Measurements from ENCODE around the gene RABL6. TPM values are rescaled to one million over a fixed set of nuclear protein-coding genes. Genes with fewer than 3 reads are reported as not detected.
"Not testable (repeated sequence)": the region's sequence is repeated elsewhere in the genome, so short reads cannot be mapped to it uniquely, and the experiment has no call there.

Gene RABL6
- total RNA-seq, 1 experiment from 2014 or later: 64.7 TPM

DNA sequence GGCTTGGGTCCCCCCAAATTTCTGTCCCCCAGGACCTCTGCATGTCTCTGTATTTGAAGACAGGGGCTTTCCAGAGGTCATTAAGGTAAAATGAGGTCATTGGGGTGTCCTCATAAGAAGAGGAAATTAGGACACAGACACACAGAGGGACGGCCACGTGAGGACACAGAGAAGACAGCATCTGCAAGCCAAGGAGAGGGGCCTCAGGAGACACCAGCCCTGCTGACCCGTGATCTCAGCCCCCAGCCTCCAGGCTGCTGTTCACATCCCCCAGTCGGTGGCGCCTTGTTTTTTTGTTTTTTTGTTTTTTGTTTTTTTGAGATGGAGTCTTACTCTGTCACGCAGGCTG is 12.8 kb upstream of the RABL6 start:
- no peak for DNase-seq (ENCODE audit: low read depth)

GRCh38 chr9:136796238-136796774 is 11.4 kb upstream of the RABL6 start, which contains the start of gene CCDC183:
TSS of gene CCDC183 (plus strand) at chr9:136796338. CDS start at chr9:136796398, 60 bp downstream.
- DNase-seq (ENCODE audit: low read depth): no peak

DNA sequence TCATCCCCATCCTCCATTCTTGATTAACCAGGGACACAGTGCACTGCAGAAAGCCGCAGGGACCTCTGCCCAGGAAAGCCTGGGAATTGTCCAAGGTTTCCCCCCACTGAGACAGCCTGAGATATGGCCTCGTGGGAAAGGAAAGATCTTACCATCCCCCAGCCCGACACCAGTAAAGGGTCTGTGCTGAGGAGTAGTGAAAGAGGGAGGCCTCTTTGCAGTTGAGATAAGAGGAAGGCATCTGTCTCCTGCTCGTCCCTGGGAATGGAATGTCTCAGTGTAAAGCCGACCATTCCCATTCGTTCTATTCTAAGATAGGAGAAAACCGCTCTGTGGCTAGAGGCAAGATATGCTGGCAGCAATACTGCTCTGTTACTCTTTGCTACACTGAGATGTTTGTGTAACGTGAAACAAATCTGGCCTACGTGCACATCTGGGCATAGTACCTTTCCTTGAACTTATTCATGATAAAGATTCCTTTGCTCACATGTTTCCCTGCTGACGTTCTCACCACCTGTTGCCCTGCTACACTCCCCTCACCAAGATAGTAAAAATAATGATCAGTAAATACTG is 10.9 kb upstream of the RABL6 start:
- not testable (repeated sequence) for DNase-seq (ENCODE audit: low read depth)

DNA sequence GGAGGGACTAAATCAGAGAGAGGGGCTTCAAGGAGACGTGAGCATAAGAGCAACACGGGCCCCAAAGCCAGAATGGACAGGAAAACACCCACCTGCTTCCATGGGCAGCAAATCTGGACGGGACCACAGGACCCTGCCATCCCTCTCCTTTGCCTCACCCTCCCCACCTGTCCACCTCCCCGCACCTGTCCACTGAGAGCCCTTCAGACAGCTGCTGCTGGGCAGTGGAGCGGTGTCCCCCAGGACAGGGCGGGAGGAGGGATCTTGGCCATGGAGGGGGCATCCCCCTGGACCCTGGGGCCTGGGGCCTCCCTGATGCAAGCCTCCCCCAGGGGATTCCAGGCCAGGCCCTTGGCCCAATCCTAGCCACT is 9.1 kb upstream of the RABL6 start:
- DNase-seq (ENCODE audit: low read depth): no peak

DNA sequence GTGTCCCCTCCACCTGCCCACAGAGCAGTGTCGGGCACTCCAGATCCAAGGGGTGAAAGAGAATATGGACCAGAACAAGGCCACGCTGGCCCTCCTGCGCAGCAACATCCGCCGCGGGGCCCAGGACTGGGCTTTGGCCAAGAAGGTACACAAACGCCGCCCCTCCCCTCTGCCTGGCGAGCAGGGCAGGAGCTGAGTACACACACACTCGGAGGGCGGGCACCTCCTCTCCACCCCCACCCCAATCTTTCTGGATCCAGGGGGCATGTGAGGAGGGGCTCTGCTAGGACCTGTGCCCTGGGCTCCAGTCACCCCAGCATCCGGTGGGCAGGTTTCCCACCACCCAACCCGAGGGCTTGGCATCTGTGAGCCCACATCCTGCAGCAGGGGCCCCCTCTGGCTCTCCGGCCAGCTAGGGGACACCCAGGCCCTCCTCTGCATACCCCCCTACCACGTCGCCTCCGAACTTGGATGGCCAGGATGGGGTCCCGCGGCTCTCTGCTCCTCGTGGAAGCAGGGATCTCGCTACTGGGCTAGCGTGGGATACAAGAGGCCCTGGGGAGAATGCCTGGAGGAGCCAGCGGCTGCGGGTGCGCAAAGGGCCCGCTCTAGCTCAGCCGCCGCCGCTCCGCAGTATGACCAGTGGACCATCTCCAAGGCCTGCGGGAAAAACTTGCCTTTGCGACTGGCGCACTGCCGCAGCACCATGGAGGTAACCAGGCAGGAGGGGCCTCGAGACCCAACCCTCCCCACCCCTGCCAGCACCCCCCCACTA is 8.5 kb upstream of the RABL6 start:
- DNase-seq (ENCODE audit: low read depth): peak; percentile 43

DNA sequence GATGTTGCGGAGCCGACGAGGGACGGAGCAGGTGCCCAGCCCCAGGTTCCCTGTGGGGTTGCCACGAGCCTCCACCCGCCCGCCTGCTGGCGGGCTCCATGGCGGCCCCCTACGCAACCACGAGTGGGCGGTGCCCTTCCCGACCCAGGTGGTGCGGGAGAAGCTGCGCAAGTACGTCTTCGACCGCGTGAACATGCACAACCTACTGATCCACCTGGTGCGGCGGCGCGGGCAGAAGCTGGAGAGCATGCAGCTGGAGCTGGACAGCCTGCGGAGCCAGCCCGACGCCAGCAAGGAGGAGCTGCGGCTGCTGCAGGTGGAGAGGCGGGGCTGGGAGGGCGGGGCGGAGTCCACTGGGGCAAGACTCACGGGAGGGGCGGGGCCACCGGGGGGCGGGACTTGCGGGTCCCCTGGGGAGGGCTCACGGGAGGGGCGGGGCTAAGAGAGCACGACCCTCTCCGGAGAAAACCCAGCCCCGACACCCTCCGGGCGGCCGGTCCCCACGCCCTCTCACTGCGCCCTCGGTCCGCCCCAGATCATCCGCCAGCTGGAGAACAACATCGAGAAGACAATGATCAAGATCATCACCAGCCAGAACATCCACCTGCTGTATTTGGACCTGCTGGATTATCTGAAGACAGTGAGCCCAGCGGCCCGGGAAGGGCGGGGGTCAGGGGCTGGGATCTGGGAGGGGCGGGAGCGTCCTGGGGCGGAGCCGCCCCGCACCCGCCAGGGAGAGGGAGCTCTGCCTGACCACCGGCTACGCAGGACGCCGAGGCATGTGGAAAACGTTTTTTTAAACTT is 7.7 kb upstream of the RABL6 start:
- peak; percentile 88 for DNase-seq (ENCODE audit: low read depth)

DNA sequence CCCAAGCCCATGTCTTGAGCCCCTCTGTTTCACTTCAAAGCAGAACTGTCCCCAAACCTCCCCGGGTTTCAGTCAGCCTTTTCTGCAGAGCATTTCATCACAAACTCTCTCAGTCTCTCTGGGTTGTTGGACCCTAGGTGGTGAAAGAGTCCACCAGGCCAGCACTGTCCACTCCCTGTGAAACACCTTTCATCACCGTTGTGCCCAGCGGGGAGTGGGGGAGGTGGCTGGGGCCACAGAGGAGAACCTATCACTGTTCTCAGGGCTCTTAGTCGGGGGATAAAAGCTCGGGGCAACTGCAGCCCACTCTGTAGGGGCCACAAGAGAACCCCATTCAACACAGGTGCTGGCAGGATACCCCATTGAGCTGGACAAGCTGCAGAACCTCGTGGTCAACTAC is 5.4 kb upstream of the RABL6 start:
- DNase-seq (ENCODE audit: low read depth): no peak

GRCh38 chr9:136803009-136803550 is 4.7 kb upstream of the RABL6 start:
- DNase-seq (ENCODE audit: low read depth): not testable (repeated sequence)

DNA sequence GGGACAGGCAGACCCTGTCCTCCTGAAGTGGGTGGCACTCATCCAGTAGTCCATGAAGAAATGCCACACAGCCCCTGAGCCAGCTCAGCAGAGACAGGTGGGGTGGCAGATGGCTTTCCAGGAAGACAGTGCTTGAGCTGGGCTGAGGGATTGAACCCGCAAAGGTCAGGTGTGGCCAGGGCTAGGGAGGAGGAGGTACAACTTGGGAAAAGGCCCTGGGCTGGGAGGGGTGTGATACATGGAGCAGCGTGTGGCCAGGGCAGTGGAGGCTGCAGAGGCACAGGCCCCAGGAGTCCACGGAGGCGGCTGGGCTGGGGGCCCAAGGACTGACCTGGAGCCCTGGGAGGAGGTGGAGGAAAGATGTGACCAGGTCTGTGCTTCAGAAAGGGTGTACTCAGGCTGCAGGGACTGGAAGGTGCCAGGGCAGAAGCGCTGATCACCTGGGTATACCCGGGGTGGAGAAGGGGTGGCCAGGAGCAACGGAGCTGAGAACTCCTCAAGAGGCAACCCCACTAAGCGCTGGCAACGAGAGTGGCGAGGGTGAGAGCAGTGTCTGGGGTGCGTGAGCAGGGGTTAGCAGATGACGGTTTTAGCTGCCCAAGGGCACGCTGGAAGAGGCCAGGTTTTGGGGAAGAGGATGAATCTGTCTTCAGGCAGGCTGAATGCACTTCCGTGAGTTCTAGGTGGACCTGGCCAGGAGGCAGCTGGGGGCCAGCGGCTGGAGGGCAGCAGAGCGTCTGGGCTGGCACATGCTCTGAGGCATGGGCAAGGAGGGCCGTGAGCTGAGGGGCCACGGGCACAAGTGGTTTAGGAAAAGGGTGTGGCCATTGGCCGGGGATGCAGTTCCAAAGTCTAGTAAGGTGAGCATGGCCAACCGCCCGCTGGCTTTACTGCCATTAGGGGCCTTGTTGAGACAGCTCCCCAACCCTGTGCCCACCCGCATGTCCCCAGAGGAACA is 3.9 kb upstream of the RABL6 start:
- DNase-seq (ENCODE audit: low read depth): no peak

GRCh38 chr9:136804509-136805206 is 3.1 kb upstream of the RABL6 start:
- DNase-seq (ENCODE audit: low read depth): no peak

DNA sequence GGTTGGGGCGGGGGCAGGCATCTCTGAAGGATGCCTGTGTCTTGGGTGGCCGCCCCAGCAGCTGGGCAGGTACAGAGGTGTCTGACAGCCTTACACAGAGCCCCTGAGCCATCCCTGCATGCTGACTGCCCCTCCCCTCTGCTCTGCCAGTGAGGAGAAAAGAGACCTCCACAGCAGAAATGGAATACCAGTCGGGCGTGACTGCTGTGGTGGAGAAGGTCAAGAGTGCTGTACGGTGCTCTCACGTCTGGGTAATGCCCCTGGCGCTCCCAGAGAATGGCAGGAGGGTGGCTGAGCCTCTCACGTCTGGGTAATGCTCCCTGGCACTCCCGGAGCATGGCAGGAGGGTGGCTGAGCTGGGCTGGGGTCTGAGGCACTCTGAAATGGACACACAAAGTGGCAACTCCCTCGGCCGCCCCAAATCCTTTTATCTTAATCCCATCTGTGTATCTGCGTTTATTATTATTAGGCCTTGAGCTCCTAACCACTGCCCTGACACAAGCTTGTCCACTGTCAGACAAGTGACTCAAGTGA is 2.5 kb upstream of the RABL6 start:
- no peak for DNase-seq (ENCODE audit: low read depth)

- no peak for DNase-seq (ENCODE audit: low read depth)
Observed at GRCh38 chr9:136806067-136806466, 1.7 kb upstream of the RABL6 start.

- no peak for DNase-seq (ENCODE audit: low read depth)
Observed at GRCh38 chr9:136806631-136807201, 1.0 kb upstream of the RABL6 start.

DNA sequence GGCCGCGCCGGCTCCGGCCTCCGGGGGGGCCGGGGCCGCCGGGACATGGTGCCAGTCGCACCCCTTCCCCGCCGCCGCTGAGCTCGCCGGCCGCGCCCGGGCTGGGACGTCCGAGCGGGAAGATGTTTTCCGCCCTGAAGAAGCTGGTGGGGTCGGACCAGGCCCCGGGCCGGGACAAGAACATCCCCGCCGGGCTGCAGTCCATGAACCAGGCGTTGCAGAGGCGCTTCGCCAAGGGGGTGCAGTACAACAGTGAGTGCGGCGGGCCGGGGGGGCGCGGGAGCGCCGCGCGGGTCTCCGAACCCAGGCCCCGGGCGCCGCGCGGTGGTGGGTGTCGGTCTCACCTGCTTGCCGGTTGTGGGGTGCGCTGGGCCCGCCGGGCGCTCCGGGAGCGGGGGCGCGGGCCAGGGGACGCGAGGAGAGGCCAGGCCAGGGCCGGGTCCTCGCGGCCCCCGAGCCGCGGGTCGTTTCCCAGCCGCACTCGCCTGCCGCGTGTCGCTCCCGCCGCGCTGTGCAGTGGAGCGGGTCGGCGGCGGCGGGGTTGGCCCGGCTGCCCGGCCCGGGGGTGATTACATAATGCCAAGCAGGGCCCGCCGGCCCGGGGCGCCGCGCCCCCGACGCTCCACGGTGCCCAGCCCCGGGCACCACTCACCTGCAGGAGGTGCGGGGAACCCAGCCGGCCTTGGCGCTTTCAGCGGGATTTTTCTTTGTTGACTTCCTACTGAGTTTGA is 492 bp downstream of the RABL6 start:
- no peak for DNase-seq (ENCODE audit: low read depth)

- no peak for DNase-seq (ENCODE audit: low read depth)
Observed at GRCh38 chr9:136808806-136809158, 1.0 kb downstream of the RABL6 start.

DNA sequence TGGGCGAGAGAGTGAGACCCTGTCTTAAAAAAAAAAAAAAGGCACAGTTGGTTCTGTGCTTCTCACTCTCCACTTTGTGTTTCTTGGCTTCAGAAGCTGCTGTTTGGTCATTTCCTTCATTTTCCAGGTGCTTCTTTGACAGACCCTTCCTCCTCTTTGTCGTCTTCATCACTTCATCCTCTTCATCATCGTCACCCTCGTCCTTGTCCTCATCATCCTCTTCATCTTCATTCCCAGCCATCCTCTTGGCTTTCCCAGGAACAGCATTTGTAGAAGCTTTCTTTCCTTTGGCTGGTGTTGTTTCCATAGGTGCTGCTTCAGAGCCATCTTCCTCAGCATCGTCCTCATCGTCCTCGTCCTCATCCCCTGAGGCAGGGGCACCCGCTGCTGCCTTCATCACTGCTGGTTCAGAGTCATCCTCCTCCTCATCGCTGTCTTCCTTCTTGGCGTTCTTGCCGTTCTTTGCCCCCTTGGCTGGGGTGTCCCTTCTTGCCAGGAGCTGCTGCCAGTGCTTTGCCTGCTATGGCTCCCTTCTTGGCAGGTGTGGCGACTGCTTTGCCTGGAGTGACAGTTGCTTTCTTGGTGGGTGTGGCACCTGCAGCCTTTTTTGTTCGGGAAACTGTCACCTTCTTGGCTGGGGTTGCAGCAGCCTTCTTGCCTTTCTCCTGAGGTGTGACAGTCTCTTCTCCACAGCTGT is 7.1 kb downstream of the RABL6 start:
- DNase-seq (ENCODE audit: low read depth): no peak

DNA sequence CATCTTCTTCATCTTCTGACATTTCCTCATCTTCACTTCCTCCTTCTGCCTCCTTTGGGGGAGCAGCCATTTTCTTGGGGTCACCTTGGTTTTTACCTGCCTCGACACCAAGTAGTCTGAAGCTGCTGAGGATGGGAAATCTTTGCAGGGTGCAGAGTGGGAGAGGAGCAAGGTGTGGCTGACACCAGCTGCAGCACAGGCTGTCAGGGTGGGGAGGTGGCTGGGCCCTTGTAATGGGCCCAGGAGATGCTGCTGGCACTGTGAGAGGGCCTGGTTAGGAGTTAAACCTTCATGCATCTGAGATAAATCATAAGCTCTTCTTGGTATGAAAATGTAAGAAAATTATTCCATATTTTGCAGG is 7.7 kb downstream of the RABL6 start:
- DNase-seq (ENCODE audit: low read depth): no peak

- DNase-seq (ENCODE audit: low read depth): no peak
Observed at GRCh38 chr9:136820971-136821825, 13.4 kb downstream of the RABL6 start.

All from Daoy (cell line).